Measurements from ENCODE around the gene ATAT1. TPM values are rescaled to one million over a fixed set of nuclear protein-coding genes. Genes with fewer than 3 reads are reported as not detected.

Gene ATAT1
- total and polyA plus RNA-seq, 2 of the 13 experiments (the other 11 are each of a cell fraction or from before 2014, with no cell fraction given) = 9.2 to 23.6 TPM

GRCh38 chr6:30654798-30655742, 28.4 kb downstream of the ATAT1 start (continued):
- no peak for TF ChIP-seq AGO1 (IDR thresholded peaks at IDR 0.05; ENCODE audit: low read depth, low read length, poor library complexity, severe bottlenecking)
- TF ChIP-seq ZNF432 (CRISPR knock-in tag; IDR thresholded peaks at IDR 0.05; ENCODE audit: borderline replicate concordance) = no peak
- TF ChIP-seq MEIS1 (CRISPR knock-in tag; IDR thresholded peaks at IDR 0.05; ENCODE audit: borderline replicate concordance) = peak; percentile 99
- no peak for TF ChIP-seq CENPBD1 (CRISPR knock-in tag; IDR thresholded peaks at IDR 0.05; ENCODE audit: borderline replicate concordance, low read depth)
- TF ChIP-seq ZKSCAN8 (CRISPR knock-in tag; IDR thresholded peaks at IDR 0.05; ENCODE audit: borderline replicate concordance) = peak; percentile 99
- peak; percentile 67 for TF ChIP-seq KDM2A (CRISPR knock-in tag; IDR thresholded peaks at IDR 0.05; ENCODE audit: borderline replicate concordance, low read depth)
- no peak; the same call in 1 of the 2 replicates for TF ChIP-seq ZNF343 (CRISPR knock-in tag; IDR thresholded peaks at IDR 0.05)
- no peak; the same call in 1 of the 2 replicates for TF ChIP-seq ZNF17 (CRISPR knock-in tag; IDR thresholded peaks at IDR 0.05)
- TF ChIP-seq ZFAT (CRISPR knock-in tag; conservative IDR thresholded peaks at IDR 0.05) = no peak
- peak; percentile 92; the same call in 1 of the 2 replicates for TF ChIP-seq BRF2 (CRISPR knock-in tag; IDR thresholded peaks at IDR 0.05)
- peak; percentile 99 for TF ChIP-seq FOXA3 (CRISPR knock-in tag; IDR thresholded peaks at IDR 0.05)
- TF ChIP-seq MEIS2 (CRISPR knock-in tag; IDR thresholded peaks at IDR 0.05) = peak; percentile 94
- TF ChIP-seq IKZF5 (CRISPR knock-in tag; IDR thresholded peaks at IDR 0.05) = peak; percentile 97
- TF ChIP-seq CEBPG (CRISPR knock-in tag; IDR thresholded peaks at IDR 0.05) = peak; percentile 63; the same call in 1 of the 2 replicates
- TF ChIP-seq MAX (IDR thresholded peaks at IDR 0.05) = peak; percentile 97
- TF ChIP-seq ZNF18 (CRISPR knock-in tag; IDR thresholded peaks at IDR 0.05; ENCODE audit: insufficient replicate concordance) = no peak
- peak; percentile 88 for TF ChIP-seq ZNF761 (CRISPR knock-in tag; conservative IDR thresholded peaks at IDR 0.05)
- TF ChIP-seq ZNF335 (CRISPR knock-in tag; IDR thresholded peaks at IDR 0.05) = peak; percentile 40; the same call in 1 of the 2 replicates
- TF ChIP-seq NR2C2 (CRISPR knock-in tag; IDR thresholded peaks at IDR 0.05; ENCODE audit: borderline replicate concordance) = peak; percentile 87
- TF ChIP-seq SMARCC2 (IDR thresholded peaks at IDR 0.05) = 0 out of 2 replicates have a peak, but pooled peaks have one; percentile 3
- TF ChIP-seq ZNF33B (CRISPR knock-in tag; IDR thresholded peaks at IDR 0.05) = 0 out of 2 replicates have a peak, but pooled peaks have one; percentile 25
- TF ChIP-seq SMARCE1 (IDR thresholded peaks at IDR 0.05; ENCODE audit: borderline replicate concordance) = no peak
- TF ChIP-seq ONECUT2 (CRISPR knock-in tag; IDR thresholded peaks at IDR 0.05) = peak; percentile 85
- TF ChIP-seq IKZF4 (CRISPR knock-in tag; IDR thresholded peaks at IDR 0.05; ENCODE audit: borderline replicate concordance, low read depth, not compliant biosample characterization) = peak; percentile 62
- TF ChIP-seq ZFYVE20 (CRISPR knock-in tag; IDR thresholded peaks at IDR 0.05; ENCODE audit: borderline replicate concordance, low read depth) = no peak
